GM21528 (cell line): ENCODE results near the gene F9.

Source experiments
- ATAC-seq: cut with Tn5 transposase; IDR thresholded peaks from one replicate; pipeline ENCODE4 v1.9.1; 2021; ENCODE audit warnings: mild to moderate bottlenecking, moderate library complexity; ENCODE audit not compliant: unreplicated experiment, low FRiP score

F9 gene

DNA sequence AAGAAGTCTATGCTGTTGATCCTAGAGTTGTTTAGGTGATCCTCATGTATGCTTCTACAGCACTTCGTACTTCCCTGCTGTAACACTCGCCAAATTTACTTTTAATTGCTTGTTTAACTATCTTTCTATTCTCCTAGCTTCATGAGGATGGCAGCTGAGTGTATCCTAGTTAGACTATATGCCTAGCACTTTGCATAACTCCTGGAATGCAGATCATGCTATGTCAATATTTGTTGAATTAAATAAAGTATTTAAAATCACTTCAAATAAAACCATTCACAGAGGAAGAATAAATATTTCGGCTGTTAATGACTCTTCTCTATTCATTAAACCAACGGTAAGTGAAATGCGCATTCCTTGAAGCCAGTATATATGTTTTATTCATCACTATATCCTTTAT lies 55.1 kb downstream of the F9 start:
- ATAC-seq: no peak

DNA sequence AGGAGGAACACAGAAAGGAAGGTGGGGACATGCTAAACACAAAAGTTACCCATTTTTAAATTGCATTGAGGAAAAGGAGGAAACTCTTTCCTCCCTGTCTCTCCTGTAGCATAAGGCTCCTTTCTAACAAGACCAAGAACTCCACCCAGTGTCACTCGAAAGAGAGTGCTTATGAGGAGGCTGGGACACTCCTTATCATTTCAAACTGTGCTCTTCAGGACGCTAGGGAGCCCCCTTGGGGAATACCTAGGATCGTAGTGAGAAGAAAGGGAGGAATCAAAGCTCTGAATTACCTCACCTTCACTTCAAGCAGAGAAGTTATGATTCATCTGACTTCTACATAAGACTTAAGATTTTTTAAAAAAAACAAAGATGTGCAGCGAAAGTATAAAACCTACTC lies 65.5 kb downstream of the F9 start:
- ATAC-seq: no peak

DNA sequence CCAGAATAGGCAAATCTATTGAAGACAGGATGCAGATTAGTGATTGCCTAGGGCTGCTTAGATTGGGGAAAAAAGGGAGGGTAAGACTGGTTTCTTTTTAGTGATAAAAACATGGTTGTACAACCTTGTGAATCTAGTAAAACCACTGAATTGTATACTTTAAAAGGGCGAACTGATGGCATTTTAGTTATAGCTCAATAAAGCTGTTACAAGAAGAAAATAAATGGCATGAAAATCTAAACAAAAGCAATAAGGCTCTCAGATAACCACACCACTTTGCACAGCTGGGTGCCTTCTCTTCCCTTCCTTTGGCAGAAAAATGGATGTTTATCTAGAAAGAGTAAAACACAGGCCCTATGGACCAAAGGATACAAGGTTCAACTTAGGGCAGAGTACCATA lies 69.6 kb downstream of the F9 start:
- ATAC-seq: no peak
